GM19438 (cell line): ENCODE measurements around the gene USP22.
"Not testable (repeated sequence)": the region's sequence is repeated elsewhere in the genome, so short reads cannot be mapped to it uniquely, and the experiment has no call there.

Experiments used
- ATAC-seq: cut with Tn5 transposase; IDR thresholded peaks from one replicate; pipeline ENCODE4 v1.9.1; 2021; ENCODE audit warnings: low read depth; ENCODE audit not compliant: unreplicated experiment

The USP22 gene

GRCh38 chr17:21042458-21043295 lies at the start of gene USP22:
Gene USP22 (minus strand): TSS chr17:21043011. CDS start chr17:21042835, 176 bp downstream.
- ATAC-seq = peak; percentile 56

GRCh38 chr17:21090902-21091618 lies 48.2 kb upstream of the USP22 start:
- no peak for ATAC-seq

GRCh38 chr17:21089933-21090901 lies 47.4 kb upstream of the USP22 start:
- no peak for ATAC-seq

- ATAC-seq = no peak
These were observed 46.3 kb upstream of the USP22 start for GRCh38 chr17:21089145-21089544.

- ATAC-seq = no peak
These were observed 42.9 kb upstream of the USP22 start for GRCh38 chr17:21085707-21086106.

GRCh38 chr17:21085280-21085679 lies 42.5 kb upstream of the USP22 start:
- not testable (repeated sequence) for ATAC-seq

- no peak for ATAC-seq
These were observed 39.2 kb upstream of the USP22 start for GRCh38 chr17:21082001-21082436.

- ATAC-seq = no peak
These were observed 36.4 kb upstream of the USP22 start for GRCh38 chr17:21079196-21079595.

GRCh38 chr17:21078016-21078780 lies 35.4 kb upstream of the USP22 start:
- no peak for ATAC-seq

- ATAC-seq = no peak
These were observed 34.5 kb upstream of the USP22 start for GRCh38 chr17:21077281-21077680.

GRCh38 chr17:21076242-21076641 lies 33.4 kb upstream of the USP22 start:
- ATAC-seq = no peak

- ATAC-seq = no peak
These were observed 32.9 kb upstream of the USP22 start for GRCh38 chr17:21075739-21076085.

GRCh38 chr17:21072745-21073197 lies 30.0 kb upstream of the USP22 start:
- ATAC-seq = no peak

GRCh38 chr17:21066394-21066793 lies 23.6 kb upstream of the USP22 start:
- no peak for ATAC-seq

GRCh38 chr17:21061971-21062526 lies 19.2 kb upstream of the USP22 start:
- ATAC-seq = peak; percentile 80

- ATAC-seq = no peak
These were observed 18.5 kb upstream of the USP22 start for GRCh38 chr17:21061158-21061835.

- no peak for ATAC-seq
These were observed 16.9 kb upstream of the USP22 start for GRCh38 chr17:21059761-21060160.

- no peak for ATAC-seq
These were observed 15.5 kb upstream of the USP22 start for GRCh38 chr17:21058098-21058893.
